HG03457 (cell line): ENCODE results near the gene RTP5.

Source experiments
- ATAC-seq: cut with Tn5 transposase; IDR thresholded peaks from one replicate; pipeline ENCODE4 v1.9.1; 2021; ENCODE audit warnings: moderate number of reproducible peaks; ENCODE audit not compliant: unreplicated experiment

Gene RTP5

GRCh38 chr2:241843321-241844065 lies 26.0 kb upstream of the RTP5 start:
- no peak for ATAC-seq

- ATAC-seq, result no peak
Observed at GRCh38 chr2:241844066-241844728, 25.3 kb upstream of the RTP5 start.

GRCh38 chr2:241844831-241845578 lies 24.5 kb upstream of the RTP5 start:
- ATAC-seq, result no peak

GRCh38 chr2:241846406-241846805 lies 23.1 kb upstream of the RTP5 start:
- no peak for ATAC-seq

GRCh38 chr2:241848761-241849615 lies 20.5 kb upstream of the RTP5 start:
- no peak for ATAC-seq

- no peak for ATAC-seq
Observed at GRCh38 chr2:241849616-241850543, 19.6 kb upstream of the RTP5 start.

GRCh38 chr2:241850544-241851324 lies 18.8 kb upstream of the RTP5 start:
- no peak for ATAC-seq

- no peak for ATAC-seq
Observed at GRCh38 chr2:241851325-241852115, 18.0 kb upstream of the RTP5 start.

GRCh38 chr2:241852116-241852980 lies 17.2 kb upstream of the RTP5 start:
- no peak for ATAC-seq

- ATAC-seq, result no peak
Observed at GRCh38 chr2:241852981-241853631, 16.4 kb upstream of the RTP5 start.

- ATAC-seq, result no peak
Observed at GRCh38 chr2:241853651-241854341, 15.7 kb upstream of the RTP5 start.

- ATAC-seq, result no peak
Observed at GRCh38 chr2:241854342-241855244, 14.9 kb upstream of the RTP5 start.

- no peak for ATAC-seq
Observed at GRCh38 chr2:241855245-241855887, 14.2 kb upstream of the RTP5 start.

- no peak for ATAC-seq
Observed at GRCh38 chr2:241855888-241856422, 13.6 kb upstream of the RTP5 start.
